ENCODE results near the gene ZBTB46.
A peak's percentile ranks its signal among the peaks of the same experiment; 100 is the strongest.

ZBTB46 gene

DNA sequence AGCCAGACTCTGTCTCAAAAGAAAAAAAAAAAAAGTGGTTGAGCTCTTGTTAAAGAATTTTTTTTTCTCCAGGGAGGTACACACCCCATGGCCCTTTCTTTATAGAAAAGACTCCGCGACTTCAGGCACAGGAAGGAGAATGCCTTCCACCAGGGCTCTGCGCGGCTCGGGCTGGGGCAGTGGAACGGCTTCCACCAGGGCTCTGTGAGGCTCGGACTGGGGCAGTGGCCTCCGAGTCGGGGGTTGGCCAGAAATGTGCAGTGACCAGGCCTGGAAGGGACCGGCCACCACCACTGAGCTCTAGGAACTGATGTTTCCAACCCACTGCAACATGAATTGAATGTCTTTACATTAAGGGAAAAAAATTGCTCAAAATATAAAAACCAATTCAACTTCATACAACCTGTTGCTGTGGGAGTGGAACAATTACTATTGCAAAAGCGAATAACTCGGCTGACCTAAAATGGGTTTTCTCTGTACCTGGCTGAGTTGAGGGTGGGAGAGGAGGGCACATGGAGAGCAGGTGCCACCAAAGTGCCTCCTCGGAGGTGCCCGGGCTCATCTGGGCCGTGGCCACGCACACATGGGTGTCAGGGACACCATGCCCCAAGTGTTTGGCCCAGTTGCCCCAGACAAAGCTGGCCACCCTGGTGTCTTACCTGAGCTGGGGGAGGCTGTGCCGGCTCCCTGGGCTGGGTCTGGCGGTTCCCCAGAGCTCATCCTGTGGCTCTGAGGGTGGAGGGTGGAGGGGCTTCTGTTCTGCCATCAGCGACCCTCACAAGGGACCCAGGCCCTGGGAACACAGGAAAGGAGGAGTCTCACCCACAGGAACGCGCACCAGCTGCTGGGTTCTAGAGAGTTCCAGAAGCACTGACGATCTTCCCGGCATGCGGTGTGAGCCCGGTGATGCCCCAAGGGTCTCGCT is 62.2 kb downstream of the ZBTB46 start:
- no peak for DNase-seq

GRCh38 chr20:63767886-63768285 is 63.2 kb downstream of the ZBTB46 start:
- DNase-seq, result no peak

GRCh38 chr20:63767456-63767855 is 63.6 kb downstream of the ZBTB46 start:
- no peak for DNase-seq

DNA sequence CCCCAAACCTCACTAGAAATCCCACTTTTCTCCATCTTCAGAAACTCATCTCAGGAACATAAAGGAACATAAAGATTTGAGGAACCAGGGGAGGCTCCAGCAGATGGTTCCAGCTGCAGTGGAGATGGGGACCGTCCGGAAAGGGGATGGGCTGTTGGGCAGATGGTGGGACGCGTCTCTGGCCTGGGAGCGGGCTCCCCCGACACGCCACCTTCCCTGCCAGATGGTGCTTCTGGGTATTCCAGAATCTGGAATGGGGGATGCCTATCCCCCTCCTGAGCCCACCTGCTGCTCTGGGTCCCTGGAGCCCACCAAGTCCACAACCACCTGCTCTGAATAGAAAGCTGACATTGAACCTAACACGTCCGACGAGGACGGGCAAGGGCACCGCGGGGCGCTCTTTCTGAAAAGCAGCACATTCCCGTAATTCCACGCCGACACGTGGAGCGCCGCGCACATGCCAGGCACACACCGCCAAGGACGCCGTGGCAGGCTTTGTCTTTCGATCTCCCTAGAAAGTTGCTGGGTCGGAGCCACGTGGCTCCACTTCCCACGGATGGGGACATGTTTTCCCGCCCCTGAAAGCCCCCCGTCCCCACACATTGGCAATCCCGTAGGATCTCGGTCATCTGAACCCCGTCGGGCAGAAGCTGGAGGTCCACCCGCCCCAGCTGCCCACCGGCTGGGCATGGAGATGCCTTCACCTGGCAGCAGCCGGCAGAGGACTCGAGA is 64.2 kb downstream of the ZBTB46 start:
- DNase-seq, result no peak

DNA sequence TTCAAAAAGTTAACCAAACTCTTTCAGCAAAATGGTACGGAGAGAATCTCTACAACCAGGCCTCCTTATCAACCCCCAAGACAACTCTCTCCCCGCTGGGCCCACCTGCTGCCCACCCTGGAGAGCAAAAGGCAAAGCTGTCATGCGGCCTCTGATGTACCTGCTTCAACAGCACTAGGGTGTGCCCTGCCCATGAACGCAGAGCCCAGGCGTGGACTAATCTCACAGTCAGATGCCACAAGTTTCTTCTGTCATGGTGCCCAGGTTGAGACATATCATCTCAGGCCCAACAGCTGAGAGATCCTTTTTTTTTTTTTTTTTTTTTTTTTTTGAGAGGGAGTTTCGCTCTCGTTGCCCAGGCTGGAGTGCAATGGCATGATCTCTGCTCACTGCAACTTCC is 65.2 kb downstream of the ZBTB46 start:
- no peak for DNase-seq

DNA sequence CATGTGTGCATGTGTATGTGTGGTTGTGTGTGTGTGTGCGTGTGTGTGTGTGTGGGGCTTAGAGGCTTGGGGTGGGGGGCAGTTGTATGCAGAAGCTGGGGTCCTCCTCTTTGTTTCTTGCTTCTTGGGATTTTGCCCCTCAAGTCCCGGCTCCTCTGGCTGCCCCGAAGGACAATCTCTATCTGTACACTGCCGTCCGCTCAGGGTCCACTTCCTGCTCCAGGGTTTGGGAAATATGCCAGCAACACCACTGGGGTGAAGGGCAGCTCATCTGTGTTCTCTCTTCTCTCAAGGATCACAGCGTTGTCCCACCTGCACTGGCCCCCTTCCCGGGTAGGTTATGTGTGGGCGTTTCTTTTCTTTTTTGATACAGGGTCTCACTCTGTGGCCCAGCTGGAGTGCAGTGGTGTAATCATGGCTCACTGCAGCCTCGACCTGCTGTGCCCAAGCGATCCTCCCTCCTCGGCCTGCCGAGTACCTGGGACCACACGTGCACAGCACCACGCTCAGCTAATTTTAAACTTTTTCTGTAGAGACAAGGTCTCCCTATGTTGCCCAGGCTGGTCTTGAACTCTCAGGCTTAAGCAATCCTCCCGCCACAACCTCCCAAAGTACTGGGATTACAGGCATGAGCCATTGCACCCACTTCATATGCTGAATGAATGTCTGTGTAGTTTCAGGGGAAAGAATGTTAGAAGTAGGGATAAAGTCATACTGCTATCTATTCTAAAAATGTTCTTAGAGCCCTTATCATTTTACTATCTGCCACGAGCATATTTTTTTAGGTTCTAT is 65.8 kb downstream of the ZBTB46 start:
- DNase-seq, result no peak

- DNase-seq, result no peak
Measured at GRCh38 chr20:63759377-63759901, 71.6 kb downstream of the ZBTB46 start.

GRCh38 chr20:63758152-63758551 is 72.9 kb downstream of the ZBTB46 start:
- DNase-seq, result no peak

DNA sequence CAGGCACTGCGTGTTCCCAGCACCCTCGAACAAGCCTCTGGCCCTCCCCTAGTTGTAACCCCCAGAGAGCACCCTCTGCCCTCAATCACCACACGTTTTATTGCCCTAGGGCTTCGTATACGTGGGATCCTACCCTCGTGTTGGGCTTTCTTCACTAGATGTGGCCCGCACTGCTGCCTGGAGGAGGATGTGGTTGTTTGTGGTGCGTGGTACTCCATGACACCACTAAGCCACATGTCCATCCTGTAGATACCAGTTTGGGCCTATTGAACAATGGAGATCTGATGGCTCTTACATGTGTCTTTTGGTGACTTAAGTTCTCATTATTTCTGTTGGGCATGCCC is 74.4 kb downstream of the ZBTB46 start:
- DNase-seq, result no peak

DNA sequence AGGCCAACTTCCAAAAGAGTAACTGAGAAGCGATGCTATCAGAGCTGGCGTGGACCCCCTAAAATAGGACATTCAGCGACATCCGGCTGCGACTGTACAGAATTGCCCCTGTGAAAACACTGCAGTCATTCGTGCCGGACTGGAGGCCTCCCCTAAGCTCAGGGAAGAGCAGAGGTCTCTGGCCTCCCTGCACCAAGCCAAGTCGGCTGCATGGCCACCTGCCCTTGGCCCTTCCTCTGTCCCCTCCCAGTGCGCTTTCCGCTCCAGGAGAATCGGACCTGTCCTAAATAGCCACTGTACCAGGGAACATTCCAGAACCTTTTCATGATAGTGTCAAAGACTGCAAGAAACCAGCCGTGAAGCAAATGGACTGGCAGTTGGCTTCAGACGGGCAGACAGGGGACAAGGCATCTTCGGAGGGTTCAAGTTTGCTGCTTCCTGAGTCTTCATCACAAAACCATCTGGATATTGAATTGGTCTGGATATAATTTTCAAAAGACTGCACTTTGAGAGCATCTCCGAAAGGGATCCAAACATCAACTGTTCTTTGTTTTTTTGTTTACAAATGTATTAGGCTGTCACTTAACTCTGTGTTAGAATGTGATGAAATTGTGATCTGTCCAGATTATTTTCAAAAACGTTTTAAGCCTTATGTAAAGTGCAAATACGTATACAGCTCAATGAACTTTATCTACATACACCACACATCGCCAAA is 75.0 kb downstream of the ZBTB46 start:
- DNase-seq, result no peak

DNA sequence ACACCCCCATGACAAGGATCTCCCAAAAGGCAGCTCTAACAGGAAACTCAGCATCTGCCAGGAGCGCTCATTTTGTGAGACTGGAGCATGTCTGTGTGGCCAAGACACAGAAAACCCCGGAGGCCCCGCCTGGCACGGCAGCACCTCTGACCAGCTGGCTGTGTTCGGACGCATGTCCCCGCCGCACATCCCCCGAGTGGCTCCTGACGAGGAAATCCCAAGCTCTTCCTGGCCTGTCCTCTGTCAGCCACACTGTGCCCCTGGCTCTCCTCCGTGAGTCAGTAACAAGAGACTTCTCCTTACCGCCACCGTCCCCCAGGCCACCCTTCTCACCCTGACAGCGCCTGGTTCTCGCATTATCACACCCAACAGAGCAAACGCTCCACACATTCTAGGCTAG is 77.1 kb downstream of the ZBTB46 start:
- DNase-seq, result no peak

DNA sequence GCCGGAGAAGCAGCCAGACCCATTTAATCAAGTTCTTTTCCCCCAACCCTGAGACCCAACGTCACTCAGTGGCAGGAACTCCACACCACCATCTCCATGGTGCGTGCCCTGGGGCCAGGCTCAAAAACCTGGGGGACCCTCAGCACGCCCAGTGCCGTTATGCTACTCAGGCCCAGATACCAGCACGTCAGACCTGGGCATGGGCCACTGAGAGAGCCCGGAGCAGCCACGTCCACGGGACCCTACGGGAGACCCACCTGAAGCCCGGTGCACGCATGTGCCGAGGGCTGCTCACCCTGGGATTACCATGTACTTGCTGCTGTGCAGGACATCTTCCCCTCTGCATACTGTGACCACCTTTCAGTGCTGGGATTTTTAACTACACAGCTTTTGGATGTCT is 77.7 kb downstream of the ZBTB46 start:
- no peak for DNase-seq

DNA sequence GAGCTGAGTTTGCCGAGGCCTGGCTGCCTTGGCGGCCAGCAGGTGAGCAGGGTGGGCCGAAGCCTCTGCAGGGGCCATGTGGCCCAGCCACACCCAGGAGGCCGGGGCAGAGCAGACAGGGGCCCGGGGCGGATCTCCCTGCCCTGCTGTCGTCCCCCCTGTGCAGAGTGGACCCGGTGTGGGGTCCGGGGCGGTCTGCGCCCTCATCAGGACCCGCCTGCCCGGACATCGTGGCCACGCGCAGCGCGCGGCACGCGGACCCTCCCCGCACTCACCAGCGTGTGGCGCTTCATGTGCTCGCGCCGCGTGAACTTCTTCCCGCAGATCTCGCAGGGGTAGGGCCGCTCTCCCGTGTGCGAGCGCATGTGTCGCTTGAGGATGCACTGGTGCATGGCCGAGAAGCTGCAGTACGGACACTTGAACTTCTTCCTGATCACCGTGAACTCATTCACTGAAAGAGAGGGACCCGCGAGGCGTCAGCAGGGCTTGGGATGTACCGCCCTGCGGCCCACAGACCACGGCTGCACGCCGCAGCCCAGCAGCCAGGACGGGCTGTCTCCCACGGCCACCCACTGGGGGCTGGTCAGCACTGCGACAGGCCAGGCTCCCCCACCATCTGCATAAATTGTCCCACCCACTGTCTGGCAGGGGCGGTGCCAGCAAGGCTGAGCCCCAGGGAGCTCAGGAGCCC is 78.5 kb downstream of the ZBTB46 start:
- no peak for DNase-seq

DNA sequence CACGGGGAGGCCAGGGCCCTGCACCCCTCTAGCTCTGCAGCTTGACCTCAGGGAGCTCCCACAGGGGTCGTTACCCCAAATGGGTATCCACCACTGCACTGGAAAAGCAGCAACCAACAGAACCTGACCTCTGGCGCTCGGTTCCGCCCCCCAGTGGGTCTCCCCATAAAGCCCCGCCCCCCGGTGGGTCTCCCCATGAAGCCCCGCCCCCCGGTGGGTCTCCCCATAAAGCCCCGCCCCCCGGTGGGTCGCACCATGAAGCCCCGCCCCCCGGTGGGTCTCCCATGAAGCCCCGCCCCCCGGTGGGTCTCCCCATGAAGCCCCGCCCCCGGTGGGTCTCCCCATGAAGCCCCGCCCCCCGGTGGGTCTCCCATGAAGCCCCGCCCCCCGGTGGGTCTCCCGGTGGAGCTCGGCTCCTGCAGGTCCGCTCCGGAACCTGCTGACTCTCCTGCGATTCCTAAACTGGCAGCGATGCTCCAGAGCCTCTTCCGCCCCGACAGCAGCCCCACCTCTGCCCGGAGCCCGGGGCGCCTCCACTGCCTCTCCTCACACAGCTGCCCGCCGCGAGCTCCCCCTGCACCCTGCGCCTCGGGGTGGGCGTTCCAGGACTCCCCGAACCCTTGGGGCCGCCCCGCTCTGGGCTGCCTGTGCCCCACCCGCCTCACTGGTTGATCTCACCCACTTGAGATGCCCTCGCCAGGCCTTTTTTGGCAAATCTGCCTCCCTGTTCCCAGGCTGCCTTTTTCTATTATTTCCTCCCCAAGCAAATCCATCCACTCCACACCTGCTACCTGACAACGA is 79.4 kb downstream of the ZBTB46 start:
- no peak for DNase-seq

GRCh38 chr20:63750807-63751470 is 80.1 kb downstream of the ZBTB46 start:
- DNase-seq, result no peak

- DNase-seq, result peak in 9 of 58 donors; percentile 10 to 51 (median 28)
Measured at GRCh38 chr20:63749597-63750508, 81.2 kb downstream of the ZBTB46 start.

DNA sequence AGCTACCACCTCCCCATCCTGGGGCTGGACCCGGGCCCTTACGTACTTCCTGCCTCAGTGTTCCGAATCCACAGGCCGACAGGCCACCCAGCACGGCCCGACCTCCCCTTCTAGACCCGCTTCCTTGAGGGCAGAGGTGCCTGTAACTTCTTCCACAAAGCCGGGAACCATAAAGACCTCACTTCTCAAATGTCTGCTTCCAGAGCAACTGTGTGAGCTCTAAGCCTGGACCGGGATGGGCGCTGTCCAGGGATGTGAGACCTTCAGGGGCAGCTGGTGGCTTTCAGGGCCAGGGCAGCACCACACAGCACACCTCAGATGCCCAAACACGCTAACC is 82.2 kb downstream of the ZBTB46 start:
- DNase-seq, result no peak

Data from anterior cingulate cortex (tissue), 58 donors.